Testis (tissue), 3 donors: ENCODE measurements around the gene PCDHGB1. TPM values are rescaled to one million over a fixed set of nuclear protein-coding genes. Genes with fewer than 3 reads are reported as not detected.

ENCODE experiments used
- polyA plus RNA-seq: library from polyadenylated mRNA; stranded (reverse); fragments of 350-450 nt; fragmentation: Illumina TruSeq; extraction: RNeasy Lipid Tissue Mini Kit (QIAGEN cat#74804); gene quantifications from one replicate; pipeline ENCODE4 v1.2.3, GENCODE V29; 2014; ENCODE audit warnings: low read depth, low replicate concordance; ENCODE audit not compliant: insufficient read depth
- total RNA-seq, 2 donors: library from RNA; depleted of rRNA; stranded (reverse); fragments of >200 nt; gene quantifications; one replicate each; pipeline ENCODE4 v1.2.3, GENCODE V29; 2016

The PCDHGB1 gene
- total and polyA plus RNA-seq, 3 donors from 2014 or later = 0.92 to 16.4 (median 12.5) TPM

Other genes starting within 250 kb of the PCDHGB1 start
Only the 30 nearest of the 37 such genes appear.
- gene PCDHB9, start 162.9 kb upstream of the PCDHGB1 start, total RNA-seq = 1 to 10 TPM; 5.7 to 8.7 TPM
- gene PCDHB9, start 162.9 kb upstream of the PCDHGB1 start, polyA plus RNA-seq = 4.8 TPM
- 1 to 10 TPM; 4.0 to 4.9 TPM for gene PCDHB10, start 157.7 kb upstream of the PCDHGB1 start, total RNA-seq
- 1.5 TPM for gene PCDHB10, start 157.7 kb upstream of the PCDHGB1 start, polyA plus RNA-seq
- 1 to 10 TPM; 4.0 to 4.2 TPM for gene PCDHB11, start 150.5 kb upstream of the PCDHGB1 start, total RNA-seq
- 0.63 TPM for gene PCDHB11, start 150.5 kb upstream of the PCDHGB1 start, polyA plus RNA-seq
- gene PCDHB12, start 141.4 kb upstream of the PCDHGB1 start, total RNA-seq = 1 to 10 TPM; 6.1 to 6.5 TPM
- gene PCDHB12, start 141.4 kb upstream of the PCDHGB1 start, polyA plus RNA-seq = 1.4 TPM
- gene PCDHB13, start 136.2 kb upstream of the PCDHGB1 start, total RNA-seq = 1 to 10 TPM; 8.6 to 9.3 TPM
- 2.6 TPM for gene PCDHB13, start 136.2 kb upstream of the PCDHGB1 start, polyA plus RNA-seq
- 1 to 10 TPM; 7.9 to 8.0 TPM for gene PCDHB14, start 126.8 kb upstream of the PCDHGB1 start, total RNA-seq
- 2.7 TPM for gene PCDHB14, start 126.8 kb upstream of the PCDHGB1 start, polyA plus RNA-seq
- gene PCDHB15, start 104.7 kb upstream of the PCDHGB1 start, total RNA-seq = 10 to 100 TPM; 22.1 to 27.6 TPM
- 10.3 TPM for gene PCDHB15, start 104.7 kb upstream of the PCDHGB1 start, polyA plus RNA-seq
- gene SLC25A2, start 46.0 kb upstream of the PCDHGB1 start, total RNA-seq = 1 to 10 TPM; 4.0 to 4.4 TPM
- 15.9 TPM for gene SLC25A2, start 46.0 kb upstream of the PCDHGB1 start, polyA plus RNA-seq
- 100 to 1,000 TPM; 112 to 131 TPM for gene TAF7, start 29.3 kb upstream of the PCDHGB1 start, total RNA-seq
- gene TAF7, start 29.3 kb upstream of the PCDHGB1 start, polyA plus RNA-seq = 137 TPM
- 10 to 100 TPM in 1 of 2 donors, 1 to 10 TPM in 1; 8.7 to 13.1 TPM for gene PCDHGA1, start 19.6 kb upstream of the PCDHGB1 start, total RNA-seq
- gene PCDHGA1, start 19.6 kb upstream of the PCDHGB1 start, polyA plus RNA-seq = 1.6 TPM
- 10 to 100 TPM; 19.4 to 31.0 TPM for gene PCDHGA2, start 11.3 kb upstream of the PCDHGB1 start, total RNA-seq
- gene PCDHGA2, start 11.3 kb upstream of the PCDHGB1 start, polyA plus RNA-seq = 5.6 TPM
- 10 to 100 TPM; 19.3 to 31.8 TPM for gene PCDHGA3, start 6.3 kb upstream of the PCDHGB1 start, total RNA-seq
- 4.4 TPM for gene PCDHGA3, start 6.3 kb upstream of the PCDHGB1 start, polyA plus RNA-seq
- gene PCDHGA4, start 4.9 kb downstream of the PCDHGB1 start, total RNA-seq = 10 to 100 TPM; 14.2 to 21.0 TPM
- gene PCDHGA4, start 4.9 kb downstream of the PCDHGB1 start, polyA plus RNA-seq = 1.9 TPM
- 10 to 100 TPM; 16.6 to 20.4 TPM for gene PCDHGB2, start 9.9 kb downstream of the PCDHGB1 start, total RNA-seq
- 1.5 TPM for gene PCDHGB2, start 9.9 kb downstream of the PCDHGB1 start, polyA plus RNA-seq
- 10 to 100 TPM in 1 of 2 donors, 1 to 10 TPM in 1; 9.4 to 12.2 TPM for gene PCDHGA5, start 14.1 kb downstream of the PCDHGB1 start, total RNA-seq
- 1.5 TPM for gene PCDHGA5, start 14.1 kb downstream of the PCDHGB1 start, polyA plus RNA-seq
- 10 to 100 TPM; 11.3 to 17.1 TPM for gene PCDHGB3, start 20.1 kb downstream of the PCDHGB1 start, total RNA-seq
- gene PCDHGB3, start 20.1 kb downstream of the PCDHGB1 start, polyA plus RNA-seq = 0.74 TPM
- gene PCDHGA6, start 23.8 kb downstream of the PCDHGB1 start, total RNA-seq = 10 to 100 TPM in 1 of 2 donors, 1 to 10 TPM in 1; 9.7 to 13.4 TPM
- gene PCDHGA6, start 23.8 kb downstream of the PCDHGB1 start, polyA plus RNA-seq = 1.8 TPM
- gene PCDHGA7, start 32.6 kb downstream of the PCDHGB1 start, total RNA-seq = 10 to 100 TPM; 11.1 to 12.7 TPM
- gene PCDHGA7, start 32.6 kb downstream of the PCDHGB1 start, polyA plus RNA-seq = 1.6 TPM
- gene PCDHGB4, start 37.6 kb downstream of the PCDHGB1 start, total RNA-seq = 10 to 100 TPM; 11.3 to 13.3 TPM
- gene PCDHGB4, start 37.6 kb downstream of the PCDHGB1 start, polyA plus RNA-seq = 1.0 TPM
- 1 to 10 TPM; 8.2 TPM for gene PCDHGA8, start 42.5 kb downstream of the PCDHGB1 start, total RNA-seq
- 0.15 TPM for gene PCDHGA8, start 42.5 kb downstream of the PCDHGB1 start, polyA plus RNA-seq
- gene PCDHGB5, start 47.8 kb downstream of the PCDHGB1 start, total RNA-seq = 10 to 100 TPM; 28.3 to 36.4 TPM
- gene PCDHGB5, start 47.8 kb downstream of the PCDHGB1 start, polyA plus RNA-seq = 4.5 TPM
- 10 to 100 TPM; 13.0 to 13.1 TPM for gene PCDHGA9, start 52.7 kb downstream of the PCDHGB1 start, total RNA-seq
- 1.1 TPM for gene PCDHGA9, start 52.7 kb downstream of the PCDHGB1 start, polyA plus RNA-seq
- 10 to 100 TPM in 1 of 2 donors, 1 to 10 TPM in 1; 9.9 to 12.6 TPM for gene PCDHGB6, start 57.9 kb downstream of the PCDHGB1 start, total RNA-seq
- gene PCDHGB6, start 57.9 kb downstream of the PCDHGB1 start, polyA plus RNA-seq = 2.1 TPM
- gene PCDHGA10, start 62.9 kb downstream of the PCDHGB1 start, total RNA-seq = 10 to 100 TPM; 11.3 to 11.7 TPM
- gene PCDHGA10, start 62.9 kb downstream of the PCDHGB1 start, polyA plus RNA-seq = 1.2 TPM
- 10 to 100 TPM; 15.3 to 18.1 TPM for gene PCDHGB7, start 67.6 kb downstream of the PCDHGB1 start, total RNA-seq
- 6.6 TPM for gene PCDHGB7, start 67.6 kb downstream of the PCDHGB1 start, polyA plus RNA-seq
- 1 to 10 TPM; 8.4 to 9.1 TPM for gene PCDHGA11, start 71.0 kb downstream of the PCDHGB1 start, total RNA-seq
- 0.83 TPM for gene PCDHGA11, start 71.0 kb downstream of the PCDHGB1 start, polyA plus RNA-seq
- gene PCDHGA12, start 80.4 kb downstream of the PCDHGB1 start, total RNA-seq = 10 to 100 TPM; 10.3 to 11.3 TPM
- 2.7 TPM for gene PCDHGA12, start 80.4 kb downstream of the PCDHGB1 start, polyA plus RNA-seq
- gene PCDHGC3, start 125.9 kb downstream of the PCDHGB1 start, total RNA-seq = 10 to 100 TPM; 14.5 to 29.4 TPM
- gene PCDHGC3, start 125.9 kb downstream of the PCDHGB1 start, polyA plus RNA-seq = 61.1 TPM
- 1 to 10 TPM; 6.1 TPM for gene PCDHGC4, start 134.9 kb downstream of the PCDHGB1 start, total RNA-seq
- 0.57 TPM for gene PCDHGC4, start 134.9 kb downstream of the PCDHGB1 start, polyA plus RNA-seq
- gene PCDHGC5, start 139.0 kb downstream of the PCDHGB1 start, total RNA-seq = 1 to 10 TPM; 4.9 to 5.4 TPM
- gene PCDHGC5, start 139.0 kb downstream of the PCDHGB1 start, polyA plus RNA-seq = 0.50 TPM